ENCODE data around the gene ELMOD3. TPM values are rescaled to one million over a fixed set of nuclear protein-coding genes. Genes with fewer than 3 reads are reported as not detected.

ELMOD3 gene
- total RNA-seq, 4 donors from 2014 or later: 17.4 to 21.5 (median 18.3) TPM

GRCh38 chr2:85414761-85415553 lies 60.4 kb downstream of the ELMOD3 start:
- no peak overlapping the region for H3K27ac ChIP-seq (replicated peaks in 1 of 4)
- peaks cover 0 to 3% (median 0%) of the 10 kb centered on the region in 4 donors for H3K27me3 ChIP-seq
- H3K4me3 ChIP-seq: no peak overlapping the region
- no peak for TF ChIP-seq EP300 (IDR thresholded peaks at IDR 0.05)
- no peak for TF ChIP-seq CTCF (IDR thresholded peaks at IDR 0.05)
- no peak for TF ChIP-seq POLR2AphosphoS5 (IDR thresholded peaks at IDR 0.05)
- no peak for TF ChIP-seq POLR2A (IDR thresholded peaks at IDR 0.05; ENCODE audit: low read depth)
- 91% methylated on average over 7 of the region's 7 CpGs for WGBS
- intact Hi-C loops (cut with DNase I): no loop called here
- DNase-seq (ENCODE audit: extremely low spot score): no peak
- peaks cover 17 to 51% (median 40%) of the 10 kb centered on the region in 4 donors for H3K4me1 ChIP-seq
- H3K36me3 ChIP-seq: no peaks in the 10 kb centered on the region
- no peaks in the 10 kb centered on the region for H3K9me3 ChIP-seq

GRCh38 chr2:85415980-85416650 lies 61.5 kb downstream of the ELMOD3 start:
- intact Hi-C loops (cut with DNase I): no loop called here

GRCh38 chr2:85418132-85419008 lies 63.8 kb downstream of the ELMOD3 start, which contains the start of gene SH2D6:
SH2D6 (plus strand) TSS chr2:85418714; CDS start chr2:85429466, 10,752 bp downstream.
- peaks cover 35 to 47% (median 44%) of the 10 kb centered on the region in 4 donors for H3K4me1 ChIP-seq
- DNase-seq (ENCODE audit: extremely low spot score): peak; percentile 97
- H3K9me3 ChIP-seq: no peaks in the 10 kb centered on the region
- intact Hi-C loops (cut with DNase I): no loop called here
- WGBS: 0% methylated on average over 7 of the region's 57 CpGs
- peak within 1 kb of the TSS; percentile 61 to 81 (median 67) for H3K4me3 ChIP-seq
- no peaks in the 10 kb centered on the region for H3K36me3 ChIP-seq
- peak within 1 kb of the TSS; percentile 87 to 96 (median 90) for H3K27ac ChIP-seq (replicated peaks in 1 of 4)
- peaks cover 0 to 3% (median 0%) of the 10 kb centered on the region in 4 donors for H3K27me3 ChIP-seq
- TF ChIP-seq POLR2A (IDR thresholded peaks at IDR 0.05; ENCODE audit: low read depth): peak; percentile 40
- no peak for TF ChIP-seq EP300 (IDR thresholded peaks at IDR 0.05)
- no peak for TF ChIP-seq CTCF (IDR thresholded peaks at IDR 0.05)
- TF ChIP-seq POLR2AphosphoS5 (IDR thresholded peaks at IDR 0.05): peak; percentile 75 to 94

More at GRCh38 chr2:85415980-85416650, 61.5 kb downstream of the ELMOD3 start:
- 76% methylated on average over 12 of the region's 12 CpGs for WGBS
- Histone ChIP-seq H3K9me3 (no peaks in the 10 kb centered on the region), H3K36me3 (no peaks in the 10 kb centered on the region), H3K27ac (replicated peaks in 1 of 4) (no peak overlapping the region), H3K4me1 (peaks cover 28 to 52% (median 43%) of the 10 kb centered on the region in 4 donors), H3K4me3 (no peak overlapping the region), H3K27me3 (peaks cover 0 to 3% (median 0%) of the 10 kb centered on the region in 4 donors)
- TF ChIP-seq POLR2AphosphoS5 (IDR thresholded peaks at IDR 0.05): no peak
- no peak for TF ChIP-seq POLR2A (IDR thresholded peaks at IDR 0.05; ENCODE audit: low read depth)
- TF ChIP-seq CTCF (IDR thresholded peaks at IDR 0.05): no peak
- TF ChIP-seq EP300 (IDR thresholded peaks at IDR 0.05): no peak
- DNase-seq (ENCODE audit: extremely low spot score): no peak

GRCh38 chr2:85419009-85419675 lies 64.6 kb downstream of the ELMOD3 start:
- 89% methylated on average over 7 of the region's 17 CpGs for WGBS
- TF ChIP-seq CTCF (IDR thresholded peaks at IDR 0.05) (no peak), POLR2A (IDR thresholded peaks at IDR 0.05; ENCODE audit: low read depth) (no peak), EP300 (IDR thresholded peaks at IDR 0.05) (no peak), POLR2AphosphoS5 (IDR thresholded peaks at IDR 0.05) (no peak)
- Histone ChIP-seq H3K4me1 (peaks cover 30 to 39% (median 36%) of the 10 kb centered on the region in 4 donors), H3K27ac (replicated peaks in 1 of 4) (peak overlapping the region; percentile 87 to 96 (median 90)), H3K4me3 (peak overlapping the region; percentile 61 to 81 (median 67)), H3K36me3 (no peaks in the 10 kb centered on the region), H3K9me3 (no peaks in the 10 kb centered on the region), H3K27me3 (no peaks in the 10 kb centered on the region)
- intact Hi-C loops (cut with DNase I): no loop called here
- no peak for DNase-seq (ENCODE audit: extremely low spot score)
